OCI-LY1 (cell line): Measurements from ENCODE around the gene EHBP1L1.

Source experiments
- H2AFZ ChIP-seq: fragments of 200-600 bp; sonication (generic), shearing (Covaris generic); 2 replicates; pipeline ENCODE4 v1.6.0; 2014; ENCODE audit warnings: antibody characterized with exemption, mild to moderate bottlenecking, low read length
- H3F3A ChIP-seq: fragments of 200-600 bp; sonication (generic), shearing (Covaris generic); 2 replicates; pipeline ENCODE4 v1.6.0; 2014; ENCODE audit warnings: mild to moderate bottlenecking, antibody characterized with exemption, low read length, moderate library complexity; ENCODE audit not compliant: insufficient read depth
- H3K27ac ChIP-seq: fragments of 200-600 bp; sonication (generic); 2 replicates; pipeline ENCODE4 v1.5.1; 2014; ENCODE audit warnings: low read length, mixed run types, mild to moderate bottlenecking, low read depth; ENCODE audit not compliant: poor library complexity, severe bottlenecking
- H3K27me3 ChIP-seq: fragments of 200-600 bp; sonication (generic); 2 replicates; pipeline ENCODE4 v1.6.0; 2014; ENCODE audit warnings: antibody characterized with exemption, mild to moderate bottlenecking, low read length, moderate library complexity; ENCODE audit not compliant: insufficient read depth
- H3K36me3 ChIP-seq: fragments of 200-600 bp; sonication (generic); 2 replicates; pipeline ENCODE4 v1.6.1; 2014; ENCODE audit warnings: mild to moderate bottlenecking, antibody characterized with exemption, low read length, moderate library complexity, mixed read lengths; ENCODE audit not compliant: insufficient read depth
- H3K4me1 ChIP-seq: fragments of 200-600 bp; sonication (generic); 2 replicates; pipeline ENCODE4 v1.5.1; 2014; ENCODE audit warnings: mild to moderate bottlenecking, low read length, moderate library complexity; ENCODE audit not compliant: insufficient read depth, severe bottlenecking
- H3K4me2 ChIP-seq: fragments of 200-600 bp; sonication (generic), shearing (Covaris generic); 2 replicates; pipeline ENCODE4 v1.6.1; 2014; ENCODE audit warnings: low read length
- H3K4me3 ChIP-seq: fragments of 200-600 bp; sonication (generic); 2 replicates; pipeline ENCODE4 v1.5.1; 2014; ENCODE audit warnings: low read length, low read depth, mild to moderate bottlenecking, mixed read lengths; ENCODE audit not compliant: poor library complexity, severe bottlenecking
- H3K79me2 ChIP-seq: fragments of 200-600 bp; shearing (Covaris generic); 2 replicates; pipeline ENCODE4 v1.6.1; 2016; ENCODE audit warnings: mixed run types, low read length, mixed read lengths; ENCODE audit not compliant: insufficient read depth
- H3K9ac ChIP-seq: fragments of 200-600 bp; sonication (generic), shearing (Covaris generic); 2 replicates; pipeline ENCODE4 v1.6.1; 2014; ENCODE audit warnings: mild to moderate bottlenecking, low read length, mixed read lengths
- H3K9me2 ChIP-seq: fragments of 200-600 bp; sonication (generic), shearing (Covaris generic); 2 replicates; pipeline ENCODE4 v1.6.1; 2014; ENCODE audit warnings: low read depth, mild to moderate bottlenecking, low read length, mixed read lengths
- H3K9me3 ChIP-seq: fragments of 200-600 bp; shearing (Covaris generic); 2 replicates; pipeline ENCODE4 v1.6.1; 2014; ENCODE audit warnings: low read length, mixed read lengths
- H4K20me1 ChIP-seq: fragments of 200-600 bp; sonication (generic), shearing (Covaris generic); 2 replicates; pipeline ENCODE4 v1.6.0; 2016; ENCODE audit warnings: mild to moderate bottlenecking, low read length; ENCODE audit not compliant: insufficient read depth
- EZH2 ChIP-seq: fragments of 200-600 bp; sonication (generic), shearing (Covaris generic); IDR thresholded peaks from 2 replicates; pipeline ENCODE4 v1.8.0; 2017; ENCODE audit warnings: borderline replicate concordance, mixed run types, mild to moderate bottlenecking, antibody characterized with exemption, low read length, moderate library complexity, mixed read lengths
- TF ChIP-seq, protein P1 (sequence below): fragments of 200-600 bp; sonication (generic), shearing (Covaris generic); IDR thresholded peaks from 2 replicates; pipeline ENCODE4 v1.5.1; 2017; ENCODE audit warnings: mild to moderate bottlenecking, antibody characterized with exemption, low read length, moderate library complexity, mixed read lengths

EHBP1L1 gene

GRCh38 chr11:65615229-65615949, 39.5 kb downstream of the EHBP1L1 start, which contains the start of gene PCNX3:
PCNX3 (plus strand) TSS chr11:65615776; CDS start chr11:65616312, 536 bp downstream.
- no peaks in the 10 kb centered on the region for H3K27me3 ChIP-seq
- H3K36me3 ChIP-seq: peaks cover 33% of the 10 kb centered on the region
- no peak for TF ChIP-seq EZH2
- TF ChIP-seq, protein P1, sequence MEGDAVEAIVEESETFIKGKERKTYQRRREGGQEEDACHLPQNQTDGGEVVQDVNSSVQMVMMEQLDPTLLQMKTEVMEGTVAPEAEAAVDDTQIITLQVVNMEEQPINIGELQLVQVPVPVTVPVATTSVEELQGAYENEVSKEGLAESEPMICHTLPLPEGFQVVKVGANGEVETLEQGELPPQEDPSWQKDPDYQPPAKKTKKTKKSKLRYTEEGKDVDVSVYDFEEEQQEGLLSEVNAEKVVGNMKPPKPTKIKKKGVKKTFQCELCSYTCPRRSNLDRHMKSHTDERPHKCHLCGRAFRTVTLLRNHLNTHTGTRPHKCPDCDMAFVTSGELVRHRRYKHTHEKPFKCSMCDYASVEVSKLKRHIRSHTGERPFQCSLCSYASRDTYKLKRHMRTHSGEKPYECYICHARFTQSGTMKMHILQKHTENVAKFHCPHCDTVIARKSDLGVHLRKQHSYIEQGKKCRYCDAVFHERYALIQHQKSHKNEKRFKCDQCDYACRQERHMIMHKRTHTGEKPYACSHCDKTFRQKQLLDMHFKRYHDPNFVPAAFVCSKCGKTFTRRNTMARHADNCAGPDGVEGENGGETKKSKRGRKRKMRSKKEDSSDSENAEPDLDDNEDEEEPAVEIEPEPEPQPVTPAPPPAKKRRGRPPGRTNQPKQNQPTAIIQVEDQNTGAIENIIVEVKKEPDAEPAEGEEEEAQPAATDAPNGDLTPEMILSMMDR: no peak
- H3K79me2 ChIP-seq: peaks cover 9% of the 10 kb centered on the region; the same call in 1 of the 2 replicates
- H3K4me3 ChIP-seq: peak within 1 kb of the TSS; percentile 83
- H3K9ac ChIP-seq: peak within 1 kb of the TSS; percentile 93
- peaks cover 58% of the 10 kb centered on the region for H3K4me1 ChIP-seq
- no peaks in the 10 kb centered on the region for H3F3A ChIP-seq
- H3K4me2 ChIP-seq: peak within 1 kb of the TSS; percentile 98
- H4K20me1 ChIP-seq: no peaks in the 10 kb centered on the region
- H2AFZ ChIP-seq: no peak within 1 kb of the TSS
- no peaks in the 10 kb centered on the region for H3K9me3 ChIP-seq
- H3K9me2 ChIP-seq: no peaks in the 10 kb centered on the region
- peak within 1 kb of the TSS; percentile 77 for H3K27ac ChIP-seq

DNA sequence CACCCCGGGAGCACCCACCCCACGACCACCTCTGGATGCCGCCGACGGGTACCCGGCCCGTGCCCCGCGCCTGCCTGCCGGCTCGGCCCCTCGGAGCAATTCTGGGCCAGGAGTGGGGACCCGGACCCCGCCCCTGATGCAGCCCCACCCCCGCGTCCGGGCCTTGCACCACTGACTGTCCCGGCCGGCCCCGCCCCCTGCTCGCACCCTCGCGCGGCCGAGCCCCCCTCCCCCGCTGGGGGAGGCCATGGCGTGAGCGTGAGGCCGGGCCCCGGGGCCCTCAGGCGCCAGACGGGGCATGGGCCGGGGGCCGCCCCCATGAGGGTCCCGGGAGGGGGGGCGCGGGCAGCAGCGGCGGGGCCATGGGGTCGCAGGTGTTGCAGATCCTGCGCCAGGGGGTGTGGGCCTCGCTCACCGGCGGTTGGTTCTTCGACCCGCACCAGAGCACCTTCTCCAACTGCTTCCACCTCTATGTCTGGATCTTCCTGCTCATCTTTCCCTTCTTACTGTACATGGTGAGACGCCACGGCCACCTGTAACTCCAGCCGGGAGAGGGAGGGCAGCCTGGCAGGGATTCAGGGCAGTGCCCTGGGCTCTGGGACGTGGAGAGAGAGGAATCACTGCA, 40.2 kb downstream of the EHBP1L1 start:
- H2AFZ ChIP-seq: no peak overlapping the region
- H3K27me3 ChIP-seq: no peaks in the 10 kb centered on the region
- peaks cover 62% of the 10 kb centered on the region for H3K4me1 ChIP-seq
- peak overlapping the region; percentile 76 for H3K4me3 ChIP-seq
- H3K9me2 ChIP-seq: no peaks in the 10 kb centered on the region
- no peaks in the 10 kb centered on the region for H3K9me3 ChIP-seq
- H3K36me3 ChIP-seq: peaks cover 39% of the 10 kb centered on the region
- peak overlapping the region; percentile 93 for H3K9ac ChIP-seq
- H3K4me2 ChIP-seq: peak overlapping the region; percentile 98
- H3F3A ChIP-seq: no peaks in the 10 kb centered on the region
- no peaks in the 10 kb centered on the region for H4K20me1 ChIP-seq
- peak overlapping the region; percentile 72 for H3K27ac ChIP-seq
- TF ChIP-seq, protein P1: no peak
- TF ChIP-seq EZH2: no peak
- peaks cover 9% of the 10 kb centered on the region; the same call in 1 of the 2 replicates for H3K79me2 ChIP-seq

- Histone ChIP-seq H3K4me3 (peak overlapping the region; percentile 76), H3K27ac (peak overlapping the region; percentile 54), H2AFZ (no peak overlapping the region), H3K4me2 (peak overlapping the region; percentile 98), H3K9me2 (no peaks in the 10 kb centered on the region), H3K27me3 (no peaks in the 10 kb centered on the region), H3K9me3 (no peaks in the 10 kb centered on the region), H3K36me3 (peaks cover 45% of the 10 kb centered on the region), H3F3A (no peaks in the 10 kb centered on the region), H3K79me2 (peaks cover 9% of the 10 kb centered on the region; the same call in 1 of the 2 replicates), H3K9ac (peak overlapping the region; percentile 93), H4K20me1 (no peaks in the 10 kb centered on the region), H3K4me1 (peaks cover 57% of the 10 kb centered on the region)
- TF ChIP-seq, protein P1: no peak
- TF ChIP-seq EZH2: no peak
Observed at GRCh38 chr11:65616575-65617001, 40.7 kb downstream of the EHBP1L1 start.
